ENCODE measurements around the gene KCTD11.

The KCTD11 gene
- 4.1 to 24.8 (median 8.8) reads per million in 9 experiments for total RNA-seq

DNA sequence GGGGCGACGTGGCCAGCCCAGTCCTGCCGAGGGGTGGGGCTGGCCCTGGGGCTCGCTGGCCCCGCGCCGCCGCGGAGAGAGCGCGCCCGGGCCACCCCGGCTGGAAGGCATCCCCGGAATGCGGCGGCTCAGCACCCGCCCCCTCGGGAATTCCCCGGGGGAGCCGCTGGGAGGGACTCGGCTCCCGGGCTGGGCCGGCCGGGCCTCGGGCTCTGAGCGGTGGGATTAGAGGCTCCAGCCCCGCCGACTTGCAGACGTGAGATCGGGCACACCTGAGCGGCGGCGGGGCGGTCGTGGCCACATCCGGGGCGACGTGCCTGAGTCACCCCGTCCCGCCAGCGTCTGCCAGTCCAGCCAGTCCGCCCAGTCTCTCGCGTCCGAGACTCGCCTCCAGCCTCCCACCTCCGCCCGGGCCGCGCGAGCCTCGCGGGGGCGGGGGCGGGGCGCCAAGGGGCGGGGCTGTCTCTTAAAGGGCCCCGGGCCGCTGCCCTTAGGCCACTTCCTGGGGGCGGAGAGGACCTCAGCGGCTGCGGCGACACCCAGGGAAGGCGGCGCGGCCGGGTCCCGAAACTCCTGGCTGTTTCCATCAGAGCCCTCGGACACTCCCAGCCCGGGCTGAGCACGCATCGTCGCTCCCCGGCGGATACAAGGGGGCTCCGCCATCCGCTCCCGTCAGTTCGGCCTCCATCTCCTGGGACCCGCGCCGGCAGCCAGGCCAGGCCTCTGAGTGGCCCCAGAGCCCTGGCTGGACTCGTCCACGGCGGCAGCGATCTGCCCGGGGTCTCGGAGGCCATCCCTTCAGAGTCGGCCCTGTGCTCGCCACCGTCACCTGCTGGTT, at the start of gene KCTD11:
KCTD11 (plus strand) TSS at position 498 of the 838 bp plus-strand sequence.
- ATAC-seq (replicated peaks) (peak; percentile 66), DNase-seq (peak; percentile 72 to 75 (median 73))
- H3K4me1 Mint-ChIP-seq (ENCODE audit: low read depth in 2 of 2) = peaks cover 46 to 48% of the 10 kb centered on the region in 2 donors
- H3K27me3 Mint-ChIP-seq = no peaks in the 10 kb centered on the region
- H3K4me3 Mint-ChIP-seq = peak within 1 kb of the TSS; percentile 84 to 92
- peak within 1 kb of the TSS; percentile 90 to 91 for H3K27ac Mint-ChIP-seq
- no peaks in the 10 kb centered on the region for H3K9me3 Mint-ChIP-seq
- peaks cover 36% of the 10 kb centered on the region for H3K36me3 Mint-ChIP-seq (ENCODE audit: insufficient read depth)

- Mint-ChIP-seq H3K4me3 (no peak overlapping the region), H3K27me3 (no peaks in the 10 kb centered on the region), H3K36me3 (ENCODE audit: insufficient read depth) (peaks cover 25% of the 10 kb centered on the region), H3K27ac (no peak overlapping the region), H3K4me1 (ENCODE audit: low read depth in 2 of 2) (peaks cover 6 to 11% of the 10 kb centered on the region in 2 donors), H3K9me3 (no peaks in the 10 kb centered on the region)
- ATAC-seq (replicated peaks) = no peak
- DNase-seq = no peak
These were observed 47.8 kb upstream of the KCTD11 start for GRCh38 chr17:7304179-7304578.

DNA sequence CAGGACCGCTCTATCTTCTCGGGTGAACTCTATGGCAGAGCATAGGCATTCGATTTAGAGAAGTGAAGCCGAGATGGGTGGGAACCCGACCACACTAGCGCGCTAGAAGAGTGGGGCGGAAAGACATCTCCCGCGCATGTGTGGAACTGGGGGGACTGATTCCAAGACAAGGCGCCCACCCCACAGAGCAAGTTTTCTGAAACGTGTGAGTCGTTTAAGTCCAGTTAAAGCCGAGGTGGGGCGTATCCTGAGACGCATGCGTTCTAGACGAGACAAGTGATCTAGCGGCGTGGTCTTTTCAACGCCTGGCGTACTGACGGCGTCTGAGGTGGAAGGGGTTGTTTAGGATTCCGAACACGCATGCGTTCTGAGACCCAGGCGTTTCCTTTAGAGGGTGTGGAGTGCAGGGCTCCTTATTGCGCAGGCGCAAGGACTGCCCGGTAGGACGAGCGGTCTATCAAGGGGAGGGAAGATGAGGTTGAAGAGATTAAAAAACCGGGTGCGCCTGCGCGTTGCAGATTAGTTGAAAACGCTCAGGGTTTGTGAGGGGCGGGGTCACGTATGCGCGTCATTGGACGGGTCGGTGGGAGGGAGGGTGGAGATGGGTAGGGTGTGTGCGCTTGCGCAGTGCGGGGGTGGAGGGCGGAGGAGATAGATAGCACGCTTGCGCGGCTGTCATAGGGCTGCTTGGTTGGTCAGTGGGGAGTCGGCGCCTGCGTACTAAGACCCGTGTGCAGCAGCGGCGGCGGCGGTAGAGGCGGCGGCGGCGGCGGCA, 44.9 kb upstream of the KCTD11 start, which contains the start of gene EIF5A:
EIF5A (plus strand) TSS at position 718 of the 775 bp plus-strand sequence. CDS start 2,008 bp downstream, outside the sequence.
- Mint-ChIP-seq H3K36me3 (ENCODE audit: insufficient read depth) (peaks cover 53% of the 10 kb centered on the region), H3K27ac (peak within 1 kb of the TSS; percentile 92 to 99), H3K27me3 (no peaks in the 10 kb centered on the region), H3K4me3 (peak within 1 kb of the TSS; percentile 82 to 90), H3K9me3 (no peaks in the 10 kb centered on the region), H3K4me1 (ENCODE audit: low read depth in 2 of 2) (peaks cover 30 to 34% of the 10 kb centered on the region in 2 donors)
- ATAC-seq (replicated peaks) (peak; percentile 64), DNase-seq (peak; percentile 99 to 100 (median 99))

DNA sequence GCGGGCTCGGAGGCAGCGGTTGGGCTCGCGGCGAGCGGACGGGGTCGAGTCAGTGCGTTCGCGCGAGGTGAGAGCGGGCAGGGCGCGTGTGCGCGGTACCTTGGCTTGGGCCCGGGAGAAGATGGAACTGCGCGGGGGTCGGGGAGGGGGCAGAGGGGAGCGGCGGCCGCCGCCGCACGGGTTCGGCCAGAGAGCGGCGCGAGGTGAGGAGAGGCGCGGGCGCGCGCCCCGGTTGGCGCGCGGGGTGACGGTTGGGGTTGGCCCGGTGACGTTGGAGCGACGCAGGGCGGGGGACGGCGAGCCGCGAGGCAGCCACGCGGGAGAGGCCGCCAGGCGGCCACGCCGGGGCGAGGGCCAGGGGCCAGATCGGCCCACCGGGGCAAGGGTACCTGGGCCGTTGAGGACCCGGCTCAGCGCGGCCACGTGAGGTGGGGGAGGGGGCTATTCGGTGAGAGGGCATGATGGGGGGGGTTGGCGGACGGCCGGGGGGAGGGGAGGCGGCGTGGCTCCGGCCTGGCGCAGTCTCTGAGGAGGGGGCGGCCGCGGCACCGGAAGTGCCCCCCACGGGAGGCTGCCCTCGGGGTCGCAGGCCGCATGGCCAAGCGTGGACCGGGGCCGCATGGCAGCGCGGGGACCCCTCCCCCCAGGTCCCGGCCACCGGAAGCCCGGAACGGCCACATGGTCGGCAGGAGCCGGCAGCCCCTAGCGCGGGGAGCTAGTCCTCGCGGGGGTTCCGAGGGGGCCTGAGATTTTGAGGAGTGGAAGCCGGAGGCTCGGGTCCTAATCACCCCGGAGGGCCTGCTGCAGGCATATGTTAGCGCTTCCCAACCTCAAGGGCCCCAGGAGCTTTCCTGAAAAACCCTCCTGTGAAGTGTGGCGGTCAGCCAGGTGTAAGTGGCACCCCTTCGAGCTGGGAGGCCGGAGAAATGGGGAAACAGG, 44.0 kb upstream of the KCTD11 start:
- peak; percentile 9 for ATAC-seq (replicated peaks)
- Mint-ChIP-seq H3K36me3 (ENCODE audit: insufficient read depth) (peaks cover 62% of the 10 kb centered on the region), H3K27me3 (no peaks in the 10 kb centered on the region)

DNA sequence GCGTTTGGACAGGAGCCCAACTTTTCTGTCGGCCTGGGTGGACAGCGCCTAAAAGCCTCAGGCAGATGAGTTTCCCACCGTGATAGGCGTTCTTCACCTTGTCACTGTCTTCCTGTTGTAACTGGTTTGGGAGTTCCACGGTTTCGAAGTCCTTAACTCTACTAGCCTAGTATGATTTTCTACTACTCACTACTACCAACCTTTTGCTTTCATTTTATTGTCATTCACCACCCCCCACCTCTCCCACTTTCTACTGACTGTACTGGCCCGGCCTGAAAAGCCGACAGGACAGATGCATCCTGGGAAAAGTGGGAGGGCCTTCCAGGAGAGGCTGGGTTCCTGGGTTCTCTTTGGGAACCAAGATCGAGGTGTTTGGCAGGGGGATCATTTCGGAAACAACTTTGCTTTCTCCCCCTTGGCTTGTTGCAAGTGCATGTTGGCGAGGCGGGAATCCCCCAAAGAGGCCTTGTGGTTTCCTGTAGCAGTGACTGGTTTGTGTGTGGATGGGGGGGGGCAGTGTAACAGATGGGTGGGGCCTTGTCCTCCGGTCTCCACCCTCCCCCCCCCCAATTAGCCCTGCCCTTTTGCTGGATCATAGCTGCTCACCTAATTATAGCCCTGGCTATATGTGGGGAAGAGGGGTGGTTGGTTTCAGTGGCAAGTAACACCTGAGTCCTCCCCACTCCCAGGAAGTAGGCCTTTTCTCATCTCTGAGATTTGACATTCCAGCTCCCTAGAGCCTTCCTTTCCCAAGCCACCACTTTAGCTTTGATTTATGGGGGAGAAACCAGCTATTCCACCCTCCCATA, 43.1 kb upstream of the KCTD11 start:
- H3K36me3 Mint-ChIP-seq (ENCODE audit: insufficient read depth) = peaks cover 70% of the 10 kb centered on the region
- H3K27me3 Mint-ChIP-seq = no peaks in the 10 kb centered on the region
- H3K4me3 Mint-ChIP-seq = peak overlapping the region; percentile 82 to 90
- H3K9me3 Mint-ChIP-seq = no peaks in the 10 kb centered on the region
- H3K27ac Mint-ChIP-seq = peak overlapping the region; percentile 92 to 99
- H3K4me1 Mint-ChIP-seq (ENCODE audit: low read depth in 2 of 2) = peaks cover 45 to 49% of the 10 kb centered on the region in 2 donors
- DNase-seq (peak; percentile 82 to 85 (median 83)), ATAC-seq (replicated peaks) (peak; percentile 40)

More for the DNA sequence above, 44.0 kb upstream of the KCTD11 start:
- peaks cover 38 to 41% of the 10 kb centered on the region in 2 donors for H3K4me1 Mint-ChIP-seq (ENCODE audit: low read depth in 2 of 2)
- H3K9me3 Mint-ChIP-seq = no peaks in the 10 kb centered on the region
- peak; percentile 36 to 57 (median 53) for DNase-seq
- peak overlapping the region; percentile 92 to 99 for H3K27ac Mint-ChIP-seq
- H3K4me3 Mint-ChIP-seq = peak overlapping the region; percentile 82 to 90

DNA sequence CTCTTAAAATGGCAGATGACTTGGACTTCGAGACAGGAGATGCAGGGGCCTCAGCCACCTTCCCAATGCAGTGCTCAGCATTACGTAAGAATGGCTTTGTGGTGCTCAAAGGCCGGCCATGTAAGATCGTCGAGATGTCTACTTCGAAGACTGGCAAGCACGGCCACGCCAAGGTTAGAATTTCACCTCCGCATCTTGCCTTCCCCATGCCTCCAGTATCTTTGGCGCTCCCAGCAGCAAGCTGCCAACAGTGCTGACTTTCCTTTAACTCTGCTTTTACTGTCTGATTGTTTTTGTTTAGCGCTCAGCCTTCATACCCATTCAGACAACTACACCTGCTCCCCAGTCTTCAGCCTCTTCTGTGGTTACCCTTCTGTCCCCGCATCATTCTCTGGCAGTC, 42.3 kb upstream of the KCTD11 start:
- Mint-ChIP-seq H3K36me3 (ENCODE audit: insufficient read depth) (peaks cover 78% of the 10 kb centered on the region), H3K4me3 (peak overlapping the region; percentile 82 to 90), H3K27ac (peak overlapping the region; percentile 92 to 99), H3K27me3 (no peaks in the 10 kb centered on the region), H3K4me1 (ENCODE audit: low read depth in 2 of 2) (peaks cover 53 to 55% of the 10 kb centered on the region in 2 donors), H3K9me3 (no peaks in the 10 kb centered on the region)
- ATAC-seq (replicated peaks) (no peak), DNase-seq (no peak)

- no peak for ATAC-seq (replicated peaks)
- Mint-ChIP-seq H3K36me3 (ENCODE audit: insufficient read depth) (peaks cover 89% of the 10 kb centered on the region), H3K9me3 (no peaks in the 10 kb centered on the region), H3K27ac (peak overlapping the region; percentile 92 to 99), H3K4me1 (ENCODE audit: low read depth in 2 of 2) (peaks cover 61 to 62% of the 10 kb centered on the region in 2 donors), H3K4me3 (peak overlapping the region; percentile 82 to 90), H3K27me3 (no peaks in the 10 kb centered on the region)
- no peak for DNase-seq
These were observed 40.8 kb upstream of the KCTD11 start for GRCh38 chr17:7311110-7311705.

DNA sequence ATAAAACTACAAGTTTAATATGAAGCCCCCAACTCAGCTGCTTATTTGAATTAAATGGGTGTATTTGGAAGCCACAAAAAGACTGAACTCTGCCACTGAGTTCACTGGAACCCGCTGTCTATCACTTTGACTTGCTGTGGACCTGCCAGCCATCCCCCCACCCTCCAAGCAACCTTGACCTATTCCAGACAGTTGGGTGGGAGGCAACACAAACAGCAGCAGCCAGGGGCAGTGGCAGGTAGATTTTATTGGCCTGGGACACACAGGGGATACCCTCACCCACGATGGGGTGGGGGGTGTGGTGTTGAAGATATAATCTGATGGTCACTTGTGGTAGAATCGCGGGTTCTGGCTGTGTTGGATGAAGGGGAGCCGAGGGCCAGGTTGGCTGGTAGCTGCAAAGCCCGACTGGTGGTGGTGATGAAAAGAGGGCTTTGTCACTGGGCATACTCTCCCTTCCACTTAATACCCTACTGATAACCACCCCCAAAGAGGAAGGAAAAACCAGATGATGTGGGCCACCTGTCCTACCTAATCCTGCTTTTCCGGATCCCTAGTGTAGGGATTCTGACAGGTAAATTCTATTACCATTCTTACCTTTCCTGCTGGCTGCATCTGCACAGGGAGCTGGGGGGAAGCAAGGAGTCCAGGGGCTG, 39.4 kb upstream of the KCTD11 start:
- no peaks in the 10 kb centered on the region for H3K9me3 Mint-ChIP-seq
- H3K4me1 Mint-ChIP-seq (ENCODE audit: low read depth in 2 of 2) = peaks cover 57 to 65% of the 10 kb centered on the region in 2 donors
- peak overlapping the region; percentile 96 for H3K27ac Mint-ChIP-seq
- peaks cover 81% of the 10 kb centered on the region for H3K36me3 Mint-ChIP-seq (ENCODE audit: insufficient read depth)
- DNase-seq (no peak), ATAC-seq (replicated peaks) (no peak)
- no peaks in the 10 kb centered on the region for H3K27me3 Mint-ChIP-seq
- H3K4me3 Mint-ChIP-seq = peak overlapping the region; percentile 13 to 90

DNA sequence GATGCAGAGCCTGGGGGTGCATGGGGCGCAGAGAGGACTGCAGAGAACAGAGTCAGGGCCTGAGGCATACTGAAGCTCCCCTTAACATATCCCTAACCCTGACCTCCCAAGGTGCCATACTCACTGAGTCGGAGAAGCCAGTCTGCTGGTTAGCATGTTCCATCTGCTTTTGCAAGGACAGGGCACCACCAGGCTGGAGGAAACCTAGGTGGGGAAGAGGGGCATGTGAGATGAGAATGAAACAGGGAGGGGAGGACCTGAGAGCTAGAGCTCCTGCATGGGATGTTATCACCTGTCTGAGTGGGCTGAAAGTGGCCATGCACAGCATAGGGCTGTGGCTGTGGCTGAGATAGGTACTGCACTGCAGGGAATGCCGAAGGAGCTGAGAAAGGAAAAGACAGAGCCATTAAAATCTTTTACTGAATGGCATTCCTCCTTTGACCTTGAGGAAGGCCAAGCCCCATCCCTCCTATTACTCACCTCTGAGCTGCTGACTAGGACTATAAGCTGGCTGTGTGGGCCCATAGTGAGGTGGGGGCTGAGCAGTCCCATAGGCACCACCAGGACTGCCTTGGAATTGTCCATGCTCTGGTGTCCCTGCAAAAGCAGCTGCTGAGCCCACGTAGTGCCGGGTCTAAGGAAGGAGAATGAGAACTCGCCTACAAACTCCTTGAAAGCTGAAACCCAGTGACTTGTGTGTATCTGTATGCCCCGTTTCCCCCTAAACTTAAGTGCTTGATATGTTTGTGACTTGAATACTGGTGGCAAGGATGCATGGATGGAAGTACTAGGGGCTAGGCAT, 38.7 kb upstream of the KCTD11 start:
- H3K4me3 Mint-ChIP-seq = peak overlapping the region; percentile 33 to 90
- no peaks in the 10 kb centered on the region for H3K27me3 Mint-ChIP-seq
- no peaks in the 10 kb centered on the region for H3K9me3 Mint-ChIP-seq
- peak overlapping the region; percentile 96 for H3K27ac Mint-ChIP-seq
- ATAC-seq (replicated peaks) (no peak), DNase-seq (no peak)
- peaks cover 78% of the 10 kb centered on the region for H3K36me3 Mint-ChIP-seq (ENCODE audit: insufficient read depth)
- peaks cover 57 to 65% of the 10 kb centered on the region in 2 donors for H3K4me1 Mint-ChIP-seq (ENCODE audit: low read depth in 2 of 2)

GRCh38 chr17:7313890-7314718, 37.9 kb upstream of the KCTD11 start:
- H3K27me3 Mint-ChIP-seq = no peaks in the 10 kb centered on the region
- H3K4me1 Mint-ChIP-seq (ENCODE audit: low read depth in 2 of 2) = peaks cover 51 to 59% of the 10 kb centered on the region in 2 donors
- DNase-seq (no peak), ATAC-seq (replicated peaks) (no peak)
- no peaks in the 10 kb centered on the region for H3K9me3 Mint-ChIP-seq
- H3K27ac Mint-ChIP-seq = peak overlapping the region; percentile 96
- peaks cover 70% of the 10 kb centered on the region for H3K36me3 Mint-ChIP-seq (ENCODE audit: insufficient read depth)
- peak overlapping the region; percentile 90 to 93 for H3K4me3 Mint-ChIP-seq

All from effector memory CD8-positive, alpha-beta T cell (primary cell).